ENCODE results near the gene PRR15. TPM values are rescaled to one million over a fixed set of nuclear protein-coding genes. Genes with fewer than 3 reads are reported as not detected.

The PRR15 gene
- total and polyA plus RNA-seq, 2 experiments from 2014 or later = 9.6 to 17.4 TPM

DNA sequence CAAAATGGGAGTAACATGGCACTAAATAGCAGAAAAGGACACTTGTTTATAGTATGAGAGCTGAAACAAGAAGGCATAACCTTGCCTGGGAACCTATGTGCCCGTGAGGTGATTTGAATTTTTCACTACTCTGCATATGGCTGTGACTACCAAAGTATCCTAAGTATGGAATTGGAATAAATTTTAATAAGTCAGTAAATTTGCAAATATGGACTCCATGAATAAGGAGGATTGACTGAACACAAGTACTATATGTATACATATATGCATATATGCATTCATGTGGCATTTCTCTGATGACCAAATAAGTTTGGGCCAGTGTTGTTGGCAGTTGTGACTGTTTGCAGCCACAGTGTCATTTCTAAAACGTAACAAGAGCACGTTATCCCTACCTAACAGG, 34.5 kb downstream of the PRR15 start (continued):
- TF ChIP-seq ZNF462 (CRISPR knock-in tag; IDR thresholded peaks at IDR 0.05) = no peak
- TF ChIP-seq REST (IDR thresholded peaks at IDR 0.05; ENCODE audit: unreplicated experiment) = no peak

GRCh38 chr7:29598613-29599012, 35.0 kb downstream of the PRR15 start:
- H3K27ac ChIP-seq (ENCODE audit: low read depth) = no peak overlapping the region
- Mint-ChIP-seq H3K4me3 (no peak overlapping the region), H3K4me1 (peaks cover 7% of the 10 kb centered on the region), H3K36me3 (ENCODE audit: low read depth) (no peaks in the 10 kb centered on the region), H3K27ac (no peak overlapping the region), H3K27me3 (ENCODE audit: insufficient read depth, low read depth, poor library complexity) (peaks cover 2% of the 10 kb centered on the region), H3K9me3 (no peaks in the 10 kb centered on the region)
- H3K4me3 ChIP-seq = no peak overlapping the region
- no peak for ATAC-seq
- no peaks in the 10 kb centered on the region; the same call in 1 of the 2 replicates for H3K4me1 ChIP-seq (ENCODE audit: insufficient read depth)
- no peaks in the 10 kb centered on the region for H3F3A ChIP-seq (replicated peaks; ENCODE audit: low read depth)
- no peaks in the 10 kb centered on the region for H3K36me3 ChIP-seq (ENCODE audit: insufficient read depth)
- no peaks in the 10 kb centered on the region for H4K20me1 ChIP-seq (replicated peaks; ENCODE audit: insufficient read depth)
- H3K27me3 ChIP-seq (ENCODE audit: insufficient read depth) = no peaks in the 10 kb centered on the region
- H3K4me2 ChIP-seq = no peak overlapping the region
- no peaks in the 10 kb centered on the region for H3K9me2 ChIP-seq (ENCODE audit: insufficient read depth)
- H2AFZ ChIP-seq = no peak overlapping the region
- no peaks in the 10 kb centered on the region for H3K79me2 ChIP-seq (replicated peaks; ENCODE audit: insufficient read depth)
- DNase-seq (ENCODE audit: low spot score) = no peak
- TF ChIP-seq EZH2phosphoT487 (IDR thresholded peaks at IDR 0.05; ENCODE audit: unreplicated experiment) (no peak), ETS1 (IDR thresholded peaks at IDR 0.05) (no peak), ZNF462 (CRISPR knock-in tag; IDR thresholded peaks at IDR 0.05) (no peak)

Measured in GM23338 (cell line).